ENCODE data around the gene HAAO.

HAAO gene

DNA sequence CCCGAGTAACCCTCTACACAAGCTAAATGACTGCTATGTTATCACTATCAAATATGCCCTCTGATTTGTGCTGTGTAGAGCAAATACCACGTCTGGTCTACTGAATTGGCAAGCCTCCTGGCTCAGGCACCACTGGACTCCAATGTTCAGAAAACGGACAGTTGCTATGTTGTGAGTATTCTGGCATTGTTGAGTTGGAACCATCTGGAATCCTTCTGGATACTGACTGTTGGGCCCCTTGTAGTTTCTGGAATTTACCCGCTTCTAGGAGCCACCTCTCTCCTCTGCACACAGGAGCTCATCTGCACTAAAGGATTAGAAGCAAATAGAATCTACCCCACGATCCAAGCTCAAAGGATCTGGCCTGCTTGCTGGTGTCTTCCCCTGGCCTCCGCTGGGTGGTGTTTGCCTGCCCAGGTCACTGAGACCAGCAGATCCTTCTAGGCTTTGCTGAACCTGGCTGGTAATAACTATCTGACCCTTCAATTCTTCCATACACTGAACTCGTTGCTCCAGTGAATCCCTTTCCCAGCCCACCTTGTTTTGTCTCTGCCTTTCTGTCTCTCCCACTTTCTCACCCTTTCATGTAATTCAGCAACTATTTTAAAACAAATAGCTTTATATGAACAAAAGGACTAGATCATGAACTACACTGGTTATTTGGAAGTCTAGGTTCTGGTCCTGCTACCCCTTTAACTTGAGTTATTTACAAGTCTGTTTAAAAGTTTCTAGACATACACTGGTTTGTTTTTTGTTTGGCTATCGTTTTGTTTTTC is 2.1 kb upstream of the HAAO start:
- no peak overlapping the region for H3K4me3 ChIP-seq (ENCODE audit: low read depth, low read length)
- TF ChIP-seq, protein P1, sequence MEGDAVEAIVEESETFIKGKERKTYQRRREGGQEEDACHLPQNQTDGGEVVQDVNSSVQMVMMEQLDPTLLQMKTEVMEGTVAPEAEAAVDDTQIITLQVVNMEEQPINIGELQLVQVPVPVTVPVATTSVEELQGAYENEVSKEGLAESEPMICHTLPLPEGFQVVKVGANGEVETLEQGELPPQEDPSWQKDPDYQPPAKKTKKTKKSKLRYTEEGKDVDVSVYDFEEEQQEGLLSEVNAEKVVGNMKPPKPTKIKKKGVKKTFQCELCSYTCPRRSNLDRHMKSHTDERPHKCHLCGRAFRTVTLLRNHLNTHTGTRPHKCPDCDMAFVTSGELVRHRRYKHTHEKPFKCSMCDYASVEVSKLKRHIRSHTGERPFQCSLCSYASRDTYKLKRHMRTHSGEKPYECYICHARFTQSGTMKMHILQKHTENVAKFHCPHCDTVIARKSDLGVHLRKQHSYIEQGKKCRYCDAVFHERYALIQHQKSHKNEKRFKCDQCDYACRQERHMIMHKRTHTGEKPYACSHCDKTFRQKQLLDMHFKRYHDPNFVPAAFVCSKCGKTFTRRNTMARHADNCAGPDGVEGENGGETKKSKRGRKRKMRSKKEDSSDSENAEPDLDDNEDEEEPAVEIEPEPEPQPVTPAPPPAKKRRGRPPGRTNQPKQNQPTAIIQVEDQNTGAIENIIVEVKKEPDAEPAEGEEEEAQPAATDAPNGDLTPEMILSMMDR (IDR thresholded peaks at IDR 0.05; ENCODE audit: control insufficient read depth, extremely low read depth, insufficient read depth): no peak
- no peak for DNase-seq (ENCODE audit: low read depth)

DNA sequence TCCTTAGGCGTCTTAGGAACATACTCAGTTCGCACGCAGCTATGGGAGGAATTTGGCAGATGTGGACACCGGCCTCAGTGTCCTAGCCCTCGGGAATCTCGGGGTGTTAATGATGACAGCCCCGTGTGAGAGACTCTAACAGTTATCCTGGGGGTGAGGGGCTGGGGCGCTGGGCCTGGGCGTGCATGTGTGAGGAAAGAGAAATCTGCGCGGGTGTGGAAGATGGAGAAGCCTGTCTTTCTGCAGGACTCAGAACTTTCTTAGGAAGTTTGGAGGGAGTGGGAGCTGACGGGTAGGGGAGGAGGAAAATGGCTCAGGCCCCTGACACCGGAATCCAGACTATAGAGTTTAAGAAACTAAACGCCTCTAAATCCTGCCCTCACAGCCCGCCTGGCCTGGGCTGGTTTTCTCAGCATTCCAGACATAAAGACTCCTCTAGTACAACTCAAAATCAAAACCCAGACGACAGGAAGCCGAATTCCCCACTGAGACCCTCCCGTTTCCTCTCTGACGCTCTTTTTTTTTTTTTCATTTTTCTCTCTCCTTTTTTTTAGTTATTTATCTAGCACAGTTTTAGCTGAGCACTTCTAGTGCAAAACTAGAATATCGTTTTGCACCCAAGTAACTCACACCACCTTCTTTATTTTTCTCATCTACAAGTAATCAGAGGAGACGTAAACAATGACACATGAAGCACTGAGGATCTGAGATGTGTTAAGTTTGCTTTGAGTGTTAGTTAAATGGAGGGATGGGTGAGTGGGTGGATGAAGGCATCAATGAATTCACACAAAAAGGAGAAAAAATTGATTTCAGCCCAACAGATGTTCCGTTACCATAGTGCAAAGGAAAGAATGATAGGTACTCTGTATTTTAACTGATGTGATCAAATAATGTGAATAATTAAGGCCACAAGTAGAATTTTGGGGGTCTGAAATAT is 1.2 kb upstream of the HAAO start:
- TF ChIP-seq, protein P1 (IDR thresholded peaks at IDR 0.05; ENCODE audit: control insufficient read depth, extremely low read depth, insufficient read depth): no peak
- DNase-seq (ENCODE audit: low read depth): no peak
- no peak overlapping the region for H3K4me3 ChIP-seq (ENCODE audit: low read depth, low read length)

DNA sequence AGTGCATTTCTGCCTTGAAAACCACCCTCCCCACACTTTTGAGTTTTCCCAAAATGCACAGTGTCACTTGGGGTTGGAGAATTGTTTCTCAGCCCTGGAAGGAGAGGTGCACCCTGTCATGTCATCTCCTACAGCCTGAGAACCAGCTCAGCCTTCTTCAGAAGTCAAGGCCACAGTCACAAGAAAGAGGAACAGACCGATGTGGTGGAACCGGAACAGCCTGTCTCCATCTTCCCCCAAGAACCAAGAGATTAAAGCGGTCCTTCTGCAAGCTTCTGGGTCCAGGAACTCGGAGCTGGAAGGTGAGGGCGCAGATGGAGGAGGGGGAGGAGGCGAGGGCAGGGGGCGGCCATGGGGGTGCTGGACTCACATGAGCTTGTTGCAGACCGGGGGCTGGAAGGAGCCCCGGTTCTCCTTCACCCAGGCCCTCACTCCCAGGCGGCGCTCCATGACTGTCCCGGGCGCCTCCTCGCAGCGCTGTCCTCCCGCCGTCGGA is 248 bp downstream of the HAAO start:
- H3K4me3 ChIP-seq (ENCODE audit: low read depth, low read length): no peak overlapping the region
- DNase-seq (ENCODE audit: low read depth): no peak
- TF ChIP-seq, protein P1 (IDR thresholded peaks at IDR 0.05; ENCODE audit: control insufficient read depth, extremely low read depth, insufficient read depth): no peak

DNA sequence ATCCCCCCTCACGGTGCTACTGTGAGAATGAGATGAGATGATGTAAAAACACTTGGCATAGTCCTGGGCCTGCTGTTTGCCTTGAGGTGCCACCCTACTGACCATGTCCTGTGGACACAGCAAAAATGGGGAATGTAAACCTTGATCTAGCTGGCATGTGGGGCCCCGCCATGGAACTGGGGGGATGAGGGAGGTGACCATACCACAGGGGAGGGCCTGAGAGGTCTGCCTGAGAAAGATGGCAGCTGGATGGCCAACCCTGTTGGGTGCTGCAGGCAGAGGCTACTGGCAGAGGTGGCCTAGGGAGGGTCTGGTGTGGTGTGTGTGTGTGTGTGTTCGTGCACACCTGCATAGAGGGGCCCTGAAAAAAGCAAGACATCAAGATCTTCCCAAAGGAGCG is 777 bp downstream of the HAAO start:
- no peak overlapping the region for H3K4me3 ChIP-seq (ENCODE audit: low read depth, low read length)
- TF ChIP-seq, protein P1 (IDR thresholded peaks at IDR 0.05; ENCODE audit: control insufficient read depth, extremely low read depth, insufficient read depth): no peak
- no peak for DNase-seq (ENCODE audit: low read depth)

DNA sequence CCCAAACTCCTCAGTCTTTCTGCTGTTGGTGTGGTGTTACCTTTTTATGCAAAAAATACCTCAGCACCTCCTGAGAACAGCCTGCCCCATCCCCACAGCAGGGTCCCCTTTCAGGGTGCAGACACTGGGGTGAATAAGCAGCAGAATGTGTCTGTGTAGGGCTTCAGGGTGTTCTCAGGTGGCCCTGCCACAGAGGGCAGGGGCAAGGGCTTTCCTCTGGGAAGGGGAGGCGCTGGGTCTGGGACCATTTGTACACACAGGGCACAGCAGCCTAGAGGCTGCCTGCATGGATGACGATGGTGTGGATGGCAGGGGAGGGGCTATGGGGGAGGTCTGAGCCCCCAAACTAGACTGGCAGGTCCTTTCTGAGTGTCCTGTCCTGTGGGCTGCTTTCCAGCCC is 2.6 kb downstream of the HAAO start:
- DNase-seq (ENCODE audit: low read depth): no peak
- TF ChIP-seq, protein P1 (IDR thresholded peaks at IDR 0.05; ENCODE audit: control insufficient read depth, extremely low read depth, insufficient read depth): no peak
- H3K4me3 ChIP-seq (ENCODE audit: low read depth, low read length): no peak overlapping the region

DNA sequence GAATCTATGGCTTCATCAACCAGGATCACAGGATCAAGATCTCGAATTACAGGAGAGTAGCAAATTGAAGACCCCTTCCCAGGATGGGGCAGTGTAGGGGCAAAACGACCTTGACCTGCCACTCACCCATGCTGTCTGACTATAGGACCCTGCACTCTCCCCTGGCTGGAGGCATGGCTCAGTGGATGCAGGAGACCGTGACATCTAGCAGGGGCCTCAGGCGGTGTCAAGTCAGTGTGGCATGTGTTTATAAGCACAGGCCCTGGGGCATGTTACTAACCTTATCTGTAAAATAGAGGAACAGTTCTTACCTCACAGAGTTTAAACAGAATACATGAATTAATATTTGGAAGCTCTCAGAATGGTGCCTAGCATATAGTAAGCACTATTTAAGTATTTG is 3.5 kb downstream of the HAAO start:
- no peak overlapping the region for H3K4me3 ChIP-seq (ENCODE audit: low read depth, low read length)
- TF ChIP-seq, protein P1 (IDR thresholded peaks at IDR 0.05; ENCODE audit: control insufficient read depth, extremely low read depth, insufficient read depth): no peak
- no peak for DNase-seq (ENCODE audit: low read depth)

Data from LNCaP clone FGC (cell line).